Pancreas (tissue), 10 donors: ENCODE data around the gene IMPDH1. TPM values are rescaled to one million over a fixed set of nuclear protein-coding genes. Genes with fewer than 3 reads are reported as not detected.

Experiments
- ATAC-seq, 4 donors: fragments of 200-7000 bp; cut with Tn5 transposase; one replicate each; pipeline versions ENCODE4 v1.8.0 to v1.9.1; 2020; ENCODE audit warnings: mild to moderate bottlenecking in 4 of 4, moderate library complexity in 4 of 4
- DNase-seq, 6 donors: peaks; one replicate each; pipeline ENCODE4 v3.0.0-alpha.2; 2020
- FAIRE-seq: peaks from 2 replicates; lab custom pipeline; 2012; peaks lifted over from hg19 to GRCh38; lab: Jason Lieb, UNC
- H3K27ac ChIP-seq, 4 donors: fragments of 200-600 bp; sonication (generic); 1 replicate in 3 of 4; 2 replicates in 1 of 4; pipeline versions ENCODE4 v1.5.0 to v1.8.0; 2020
- H3K27me3 ChIP-seq, 4 donors: fragments of 200-600 bp; one replicate each; pipeline ENCODE4 v1.8.0; 2021
- H3K36me3 ChIP-seq, 3 donors: fragments of 200-600 bp; sonication (generic) in 1 of 3; one replicate each; pipeline versions ENCODE4 v1.5.0 to v1.8.0; 2020 to 2021
- H3K4me1 ChIP-seq, 3 donors: fragments of 200-600 bp; one replicate each; pipeline ENCODE4 v1.8.0; 2021
- H3K4me3 ChIP-seq, 4 donors: fragments of 200-600 bp; sonication (generic) in 2 of 4; one replicate each; pipeline versions ENCODE4 v1.5.0 to v1.8.0; 2020 to 2021
- H3K9me3 ChIP-seq, 4 donors: fragments of 200-600 bp; one replicate each; pipeline ENCODE4 v1.8.0; 2021
- WGBS, 2 donors: extraction: QIAGEN DNeasy Blood & Tissue Kit; methylation state at CpG; one replicate each; pipeline ENCODE4 v1.1.7; 2013; 5-methylcytosine and 5-hydroxymethylcytosine counted together
- intact Hi-C, 3 donors: fragments of 100-400 bp; cut with DNase I; formaldehyde crosslinking; loops; one replicate each; pipeline versions ENCODE4 v1.11.1 to v1.14.2; 2022
- polyA plus RNA-seq, 2 donors: library from polyadenylated mRNA; stranded (reverse); fragments of 200-250 nt; gene quantifications; one replicate each; pipeline ENCODE4 v1.2.3, GENCODE V29; 2013
- total RNA-seq, 6 donors: library from RNA; stranded (reverse); fragmentation: NEBNext Ultra II Directional in 4 of 6; extraction: Animal tissue kit (Norgen Biotek cat#: 25700) in 4 of 6; gene quantifications; one replicate each; pipeline versions ENCODE4 v1.2.1 to v1.2.4, GENCODE V29; 2021 to 2023
- TF ChIP-seq, protein P1 (sequence below), 4 donors: fragments of 200-600 bp; sonication (generic) in 3 of 4; IDR thresholded peaks; one replicate each; pipeline versions ENCODE4 v1.5.0 to v1.8.0; 2021; ENCODE audit warnings: antibody characterized with exemption in 4 of 4
- donor health status: healthy with polysubstance abuse.
- donor health status: DM: no; HTN: no; CAD: no; lungs with moderate emphysema.
- donor health status: DM: no; HTN: no; CAD: no.
- donor health status: control.
- donor health status: control.
- donor health status: Bipolar disorder and iron deficiency.
- donor health status: DM: yes; HTN: yes; CAD: no.
- donor health status: DM: no; HTN: no; CAD: no.
- donor health status: DM: no; HTN: no; CAD: no.
- donor health status: DM: yes; HTN: yes; CAD: no.

IMPDH1 gene
- total and polyA plus RNA-seq, 8 donors, result 16.8 to 26.0 (median 19.8) TPM

DNA sequence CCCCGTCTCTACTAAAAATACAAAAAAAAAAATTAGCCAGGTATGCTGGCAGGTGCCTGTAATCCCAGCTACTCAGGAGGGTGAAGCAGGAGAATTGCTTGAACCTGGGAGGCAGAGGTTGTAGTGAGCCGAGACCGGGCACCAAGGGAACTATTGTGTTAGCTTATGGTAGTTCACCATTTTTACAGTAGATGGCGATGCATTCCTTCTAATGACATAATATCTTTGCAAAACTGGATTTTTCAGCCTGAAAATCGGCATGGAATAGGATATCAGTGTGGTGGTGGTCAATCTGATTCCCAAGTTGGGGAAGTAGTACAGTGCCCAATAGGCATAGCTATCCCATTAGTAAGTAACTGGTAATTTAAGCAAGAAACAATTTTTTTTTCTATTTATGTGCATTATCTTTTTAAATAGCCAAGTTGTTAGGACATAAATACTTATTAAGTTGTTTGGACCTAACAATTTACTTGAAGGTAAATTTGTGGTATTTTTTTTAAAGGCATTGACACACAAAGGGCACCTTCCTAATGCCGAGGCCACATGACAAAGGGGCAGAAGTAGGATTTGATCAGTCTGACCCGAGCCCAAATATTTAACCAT is 17.6 kb upstream of the IMPDH1 start:
- intact Hi-C loops, result loop anchor here in 1 of 3 donors (2.0 kb wide), 1 partner anchor 33 kb away; no protein-coding TSS in a partner anchor
- ATAC-seq (peak; percentile 77 to 90 (median 88)), FAIRE-seq (no peak), DNase-seq (peak in 1 of 6 donors; percentile 43)
- TF ChIP-seq, protein P1, sequence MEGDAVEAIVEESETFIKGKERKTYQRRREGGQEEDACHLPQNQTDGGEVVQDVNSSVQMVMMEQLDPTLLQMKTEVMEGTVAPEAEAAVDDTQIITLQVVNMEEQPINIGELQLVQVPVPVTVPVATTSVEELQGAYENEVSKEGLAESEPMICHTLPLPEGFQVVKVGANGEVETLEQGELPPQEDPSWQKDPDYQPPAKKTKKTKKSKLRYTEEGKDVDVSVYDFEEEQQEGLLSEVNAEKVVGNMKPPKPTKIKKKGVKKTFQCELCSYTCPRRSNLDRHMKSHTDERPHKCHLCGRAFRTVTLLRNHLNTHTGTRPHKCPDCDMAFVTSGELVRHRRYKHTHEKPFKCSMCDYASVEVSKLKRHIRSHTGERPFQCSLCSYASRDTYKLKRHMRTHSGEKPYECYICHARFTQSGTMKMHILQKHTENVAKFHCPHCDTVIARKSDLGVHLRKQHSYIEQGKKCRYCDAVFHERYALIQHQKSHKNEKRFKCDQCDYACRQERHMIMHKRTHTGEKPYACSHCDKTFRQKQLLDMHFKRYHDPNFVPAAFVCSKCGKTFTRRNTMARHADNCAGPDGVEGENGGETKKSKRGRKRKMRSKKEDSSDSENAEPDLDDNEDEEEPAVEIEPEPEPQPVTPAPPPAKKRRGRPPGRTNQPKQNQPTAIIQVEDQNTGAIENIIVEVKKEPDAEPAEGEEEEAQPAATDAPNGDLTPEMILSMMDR (IDR thresholded peaks at IDR 0.05), result peak; percentile 46 to 75 (median 70)
- no peak overlapping the region for H3K4me3 ChIP-seq
- no peaks in the 10 kb centered on the region for H3K36me3 ChIP-seq
- 8% methylated on average over 7 of the region's 7 CpGs for WGBS, 2 donors
- H3K4me1 ChIP-seq, result no peaks in the 10 kb centered on the region
- no peaks in the 10 kb centered on the region for H3K27me3 ChIP-seq
- no peak overlapping the region for H3K27ac ChIP-seq
- no peaks in the 10 kb centered on the region for H3K9me3 ChIP-seq

DNA sequence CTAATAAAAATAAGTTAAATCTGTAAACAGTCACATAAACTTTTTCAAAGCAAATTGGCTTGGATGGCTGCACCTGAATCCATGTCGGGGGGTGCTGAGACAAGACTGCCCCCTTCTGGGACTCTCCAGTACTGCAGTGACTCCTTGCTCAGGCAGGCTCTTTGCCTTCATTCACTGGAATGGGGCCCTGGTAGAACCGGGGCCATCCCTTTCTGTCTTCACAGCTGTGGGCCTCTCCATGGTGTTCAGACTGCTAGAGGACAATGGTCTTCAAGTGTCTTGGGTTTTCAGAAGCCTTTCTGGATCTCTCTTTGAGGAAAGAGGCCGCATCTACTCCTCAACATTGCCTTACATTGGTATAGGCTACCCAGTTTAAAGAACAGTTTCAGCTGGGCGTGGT is 16.1 kb upstream of the IMPDH1 start:
- peak; percentile 65 to 88 (median 80) for ATAC-seq
- peak in 5 of 6 donors; percentile 23 to 83 (median 53) for DNase-seq
- Histone ChIP-seq H3K9me3 (no peaks in the 10 kb centered on the region), H3K4me3 (no peak overlapping the region), H3K27ac (no peak overlapping the region), H3K27me3 (no peaks in the 10 kb centered on the region), H3K4me1 (no peaks in the 10 kb centered on the region), H3K36me3 (no peaks in the 10 kb centered on the region)
- intact Hi-C loops, result loop anchor here in 1 of 3 donors (2.0 kb wide), 1 partner anchor 35 kb away; no protein-coding TSS in a partner anchor
- 29 to 38% methylated on average over 4 of the region's 4 CpGs for WGBS, 2 donors
- no peak for FAIRE-seq
- TF ChIP-seq, protein P1 (IDR thresholded peaks at IDR 0.05), result peak; percentile 60 to 81 (median 74)

DNA sequence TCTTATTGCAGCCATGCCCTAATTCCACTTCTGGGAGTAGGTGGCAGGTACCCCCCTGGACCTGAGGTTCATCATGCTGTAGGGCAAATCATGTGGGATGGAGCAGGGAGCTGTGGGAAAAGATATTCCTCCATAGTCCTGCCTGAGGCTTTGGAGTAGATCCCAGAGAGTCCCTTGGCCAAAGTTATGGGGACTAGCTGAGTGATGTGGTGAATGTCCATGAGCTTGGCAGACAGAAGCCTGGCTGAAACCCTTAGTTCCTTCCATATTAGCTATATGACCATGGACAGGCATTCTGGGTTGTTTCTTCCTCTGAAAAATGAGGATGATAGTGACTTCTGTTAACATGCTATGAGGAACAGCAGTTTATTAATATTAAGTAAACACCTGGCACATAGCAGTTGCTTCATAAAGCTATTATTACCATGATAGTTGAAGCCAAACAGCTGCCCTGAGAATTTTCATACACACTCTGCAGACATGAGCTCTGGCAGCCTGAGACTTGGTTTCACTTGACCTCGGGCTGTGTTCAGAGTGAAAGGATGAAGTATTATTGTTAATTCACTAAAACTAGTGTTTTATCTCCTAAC is 15.0 kb upstream of the IMPDH1 start:
- WGBS, 2 donors, result 46 to 70% methylated on average over 1 of the region's 1 CpG
- Histone ChIP-seq H3K4me1 (no peaks in the 10 kb centered on the region), H3K36me3 (no peaks in the 10 kb centered on the region), H3K4me3 (no peak overlapping the region), H3K9me3 (no peaks in the 10 kb centered on the region), H3K27me3 (no peaks in the 10 kb centered on the region), H3K27ac (no peak overlapping the region)
- FAIRE-seq (no peak), DNase-seq (no peak), ATAC-seq (no peak)
- intact Hi-C loops, result loop anchor here in 1 of 3 donors (5.0 kb wide), 1 partner anchor 33 kb away; the partner anchor contains the start of gene HILPDA
- TF ChIP-seq, protein P1 (IDR thresholded peaks at IDR 0.05), result no peak

DNA sequence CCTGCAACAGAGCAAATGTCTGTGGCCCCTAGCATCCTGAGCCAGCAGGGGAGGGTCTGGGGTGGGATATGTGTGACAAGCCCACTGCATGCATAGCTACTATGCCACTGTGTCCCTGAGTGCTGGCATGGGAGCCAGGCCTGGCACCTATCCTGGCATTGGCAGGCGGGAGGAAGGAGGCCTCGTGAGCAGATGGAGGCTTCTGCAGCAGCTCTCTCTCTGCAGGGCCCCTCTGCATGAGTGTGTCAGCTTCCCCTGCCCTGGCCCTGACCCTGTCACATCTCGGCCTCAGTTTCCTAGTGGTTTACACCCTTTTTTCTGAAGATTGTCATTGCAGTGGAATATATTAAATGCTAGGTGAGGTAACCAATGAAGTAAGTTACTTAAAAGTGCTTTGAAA is 13.1 kb upstream of the IMPDH1 start:
- no peak for ATAC-seq

More for the DNA sequence above, 13.1 kb upstream of the IMPDH1 start:
- H3K27ac ChIP-seq, result no peak overlapping the region
- H3K4me3 ChIP-seq, result no peak overlapping the region
- no peak for FAIRE-seq
- 63 to 79% methylated on average over 3 of the region's 3 CpGs for WGBS, 2 donors
- no peaks in the 10 kb centered on the region for H3K4me1 ChIP-seq
- intact Hi-C loops, result loop anchor here in 1 of 3 donors (5.0 kb wide), 1 partner anchor 34 kb away; the partner anchor contains the start of gene HILPDA
- TF ChIP-seq, protein P1 (IDR thresholded peaks at IDR 0.05), result no peak
- H3K36me3 ChIP-seq, result no peaks in the 10 kb centered on the region
- DNase-seq, result no peak
- H3K27me3 ChIP-seq, result no peaks in the 10 kb centered on the region
- no peaks in the 10 kb centered on the region for H3K9me3 ChIP-seq
